Stomach (tissue), 4 donors: ENCODE results near the gene NUDT7.

Source experiments
- CTCF ChIP-seq, 7 experiments: fragments of 450-650 bp in 4 of 7; fragments of 200-600 bp in 3 of 7; sonication (generic) in 3 of 7; IDR thresholded peaks; one replicate each; pipeline ENCODE4 v1.5.1; 2016 to 2019; ENCODE audit warnings: antibody characterized with exemption in 7 of 7, control low read depth in 2 of 7, mild to moderate bottlenecking in 1 of 7
- EP300 ChIP-seq: sonication (generic); formaldehyde crosslinking; IDR thresholded peaks from one replicate; pipeline ENCODE4 v1.6.1; 2017; ENCODE audit warnings: antibody characterized with exemption
- POLR2A ChIP-seq, 4 donors: fragments of 450-650 bp; IDR thresholded peaks; one replicate each; pipeline ENCODE4 v1.6.1; 2016; ENCODE audit warnings: antibody characterized with exemption in 4 of 4, control low read depth in 2 of 4, mild to moderate bottlenecking in 1 of 4, moderate library complexity in 1 of 4
- POLR2AphosphoS5 ChIP-seq, 3 donors: sonication (generic); formaldehyde crosslinking; IDR thresholded peaks; one replicate each; pipeline ENCODE4 v1.6.1; 2016; ENCODE audit warnings: antibody characterized with exemption in 3 of 3

GRCh38 chr16:77675464-77676324 lies 46.6 kb upstream of the NUDT7 start:
- TF ChIP-seq CTCF (IDR thresholded peaks at IDR 0.05) (peak in 5 of 7 experiments; percentile 89 to 96 (median 91)), EP300 (no peak), POLR2A (IDR thresholded peaks at IDR 0.05) (no peak), POLR2AphosphoS5 (IDR thresholded peaks at IDR 0.05) (peak in 1 of 3 donors; percentile 30)
